ENCODE results near the gene KCNK16.

KCNK16 gene

DNA sequence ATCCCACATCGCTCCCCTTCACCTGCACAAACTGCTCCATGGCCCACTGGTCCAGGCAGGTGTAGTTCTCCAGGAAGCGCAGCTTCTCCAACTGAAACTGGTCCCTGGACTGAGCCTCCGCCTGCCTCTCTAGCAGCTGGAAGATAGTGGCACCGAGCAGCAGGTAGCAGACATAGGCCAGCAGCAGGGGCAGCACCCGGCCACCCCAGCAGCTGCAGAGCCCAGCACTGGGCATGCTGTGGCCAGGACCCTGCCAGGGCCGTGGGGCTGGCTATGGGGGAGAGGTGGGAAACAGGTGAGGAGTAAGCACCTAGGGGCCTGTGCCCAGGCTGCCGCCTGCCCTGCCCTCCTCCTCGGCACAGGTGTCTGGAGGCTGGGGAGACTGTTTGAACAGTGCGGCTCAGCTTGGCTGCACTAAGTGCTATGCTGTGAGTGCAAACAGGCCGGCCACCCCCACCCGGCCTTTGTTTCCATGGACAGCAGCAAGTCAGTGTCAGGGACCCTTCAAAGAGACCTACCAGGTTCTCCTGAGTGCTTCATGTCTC lies at the start of gene KCNK16:
Gene KCNK16 (minus strand): TSS at position 397 of the 545 bp plus-strand sequence. CDS start 162 bp downstream, at position 235.
- peaks cover 11% of the 10 kb centered on the region for H3K4me1 ChIP-seq (ENCODE audit: insufficient read depth, low read length, poor library complexity, severe bottlenecking)
- H3K27me3 ChIP-seq (ENCODE audit: insufficient read depth, low read length, poor library complexity, severe bottlenecking), result no peaks in the 10 kb centered on the region
- H3K79me2 ChIP-seq (ENCODE audit: insufficient read depth, low read length), result no peaks in the 10 kb centered on the region
- H4K20me1 ChIP-seq (ENCODE audit: insufficient read depth, low read length, poor library complexity, severe bottlenecking), result no peaks in the 10 kb centered on the region
- H3K9me2 ChIP-seq (replicated peaks; ENCODE audit: low read depth, low read length), result no peaks in the 10 kb centered on the region
- H3K9ac ChIP-seq (ENCODE audit: low read depth, low read length, poor library complexity, severe bottlenecking), result no peak within 1 kb of the TSS
- no peak within 1 kb of the TSS for H3K4me3 ChIP-seq (ENCODE audit: low read length, poor library complexity, severe bottlenecking)
- H2AFZ ChIP-seq (ENCODE audit: low read length), result no peak within 1 kb of the TSS
- H3K9me3 ChIP-seq (ENCODE audit: insufficient read depth, low read depth, low read length), result no peaks in the 10 kb centered on the region
- H3K4me2 ChIP-seq (ENCODE audit: low read depth, low read length, poor library complexity, severe bottlenecking), result no peak within 1 kb of the TSS
- H3F3A ChIP-seq (ENCODE audit: low read depth), result no peaks in the 10 kb centered on the region
- no peaks in the 10 kb centered on the region for H3K36me3 ChIP-seq (ENCODE audit: insufficient read depth, low read length)
- no peak for TF ChIP-seq EZH2phosphoT487 (IDR thresholded peaks at IDR 0.05; ENCODE audit: borderline replicate concordance)
- TF ChIP-seq, protein P1, sequence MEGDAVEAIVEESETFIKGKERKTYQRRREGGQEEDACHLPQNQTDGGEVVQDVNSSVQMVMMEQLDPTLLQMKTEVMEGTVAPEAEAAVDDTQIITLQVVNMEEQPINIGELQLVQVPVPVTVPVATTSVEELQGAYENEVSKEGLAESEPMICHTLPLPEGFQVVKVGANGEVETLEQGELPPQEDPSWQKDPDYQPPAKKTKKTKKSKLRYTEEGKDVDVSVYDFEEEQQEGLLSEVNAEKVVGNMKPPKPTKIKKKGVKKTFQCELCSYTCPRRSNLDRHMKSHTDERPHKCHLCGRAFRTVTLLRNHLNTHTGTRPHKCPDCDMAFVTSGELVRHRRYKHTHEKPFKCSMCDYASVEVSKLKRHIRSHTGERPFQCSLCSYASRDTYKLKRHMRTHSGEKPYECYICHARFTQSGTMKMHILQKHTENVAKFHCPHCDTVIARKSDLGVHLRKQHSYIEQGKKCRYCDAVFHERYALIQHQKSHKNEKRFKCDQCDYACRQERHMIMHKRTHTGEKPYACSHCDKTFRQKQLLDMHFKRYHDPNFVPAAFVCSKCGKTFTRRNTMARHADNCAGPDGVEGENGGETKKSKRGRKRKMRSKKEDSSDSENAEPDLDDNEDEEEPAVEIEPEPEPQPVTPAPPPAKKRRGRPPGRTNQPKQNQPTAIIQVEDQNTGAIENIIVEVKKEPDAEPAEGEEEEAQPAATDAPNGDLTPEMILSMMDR (conservative IDR thresholded peaks at IDR 0.05; ENCODE audit: low read length), result no peak

DNA sequence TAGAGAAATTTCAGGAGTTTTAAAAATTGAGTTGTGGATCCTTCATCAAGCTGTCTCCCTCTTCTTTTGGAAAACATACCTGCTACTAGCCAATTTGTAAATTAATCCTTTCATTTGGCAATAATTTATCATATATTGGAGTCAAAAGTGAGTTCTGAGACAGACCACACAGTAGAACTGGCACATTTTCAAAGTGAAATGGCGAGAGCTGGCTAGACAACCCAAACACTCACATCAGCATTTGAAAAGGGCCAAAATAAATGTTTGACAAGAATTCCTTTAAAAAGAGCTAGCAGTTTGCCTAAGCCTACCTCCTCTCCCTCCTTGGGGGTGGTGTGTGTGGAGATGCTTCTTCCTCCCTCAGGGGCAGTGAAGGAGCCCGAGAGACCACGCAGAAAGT lies 47.9 kb upstream of the KCNK16 start:
- Histone ChIP-seq H3K4me1 (ENCODE audit: insufficient read depth, low read length, poor library complexity, severe bottlenecking) (no peaks in the 10 kb centered on the region), H3F3A (ENCODE audit: low read depth) (no peaks in the 10 kb centered on the region), H4K20me1 (ENCODE audit: insufficient read depth, low read length, poor library complexity, severe bottlenecking) (no peaks in the 10 kb centered on the region), H3K4me3 (ENCODE audit: low read length, poor library complexity, severe bottlenecking) (no peak overlapping the region), H3K4me2 (ENCODE audit: low read depth, low read length, poor library complexity, severe bottlenecking) (no peak overlapping the region), H3K9ac (ENCODE audit: low read depth, low read length, poor library complexity, severe bottlenecking) (no peak overlapping the region), H2AFZ (ENCODE audit: low read length) (no peak overlapping the region), H3K79me2 (ENCODE audit: insufficient read depth, low read length) (no peaks in the 10 kb centered on the region), H3K9me2 (replicated peaks; ENCODE audit: low read depth, low read length) (no peaks in the 10 kb centered on the region), H3K36me3 (ENCODE audit: insufficient read depth, low read length) (no peaks in the 10 kb centered on the region), H3K27me3 (ENCODE audit: insufficient read depth, low read length, poor library complexity, severe bottlenecking) (no peaks in the 10 kb centered on the region), H3K9me3 (ENCODE audit: insufficient read depth, low read depth, low read length) (no peaks in the 10 kb centered on the region)
- no peak for TF ChIP-seq EZH2phosphoT487 (IDR thresholded peaks at IDR 0.05; ENCODE audit: borderline replicate concordance)
- TF ChIP-seq, protein P1 (conservative IDR thresholded peaks at IDR 0.05; ENCODE audit: low read length), result no peak

DNA sequence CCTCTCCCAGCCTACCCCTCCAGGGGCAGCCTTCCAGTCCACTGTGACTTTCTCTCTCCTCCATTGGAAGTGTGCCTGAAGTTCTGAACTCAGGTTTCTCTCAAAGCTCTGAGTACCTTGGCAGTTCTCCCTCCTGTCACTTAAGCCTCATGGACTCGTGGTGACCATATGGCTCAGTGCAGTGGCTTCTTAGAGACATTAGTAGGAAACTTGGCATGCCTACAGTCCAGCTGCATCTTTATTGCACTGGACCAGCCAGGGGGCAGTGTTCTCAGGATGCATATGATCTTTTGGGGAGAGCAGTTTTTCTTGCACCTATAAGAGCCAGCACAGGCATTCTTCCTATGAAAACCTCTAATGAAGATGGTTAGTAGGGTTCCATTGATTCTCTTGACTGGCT lies 47.5 kb upstream of the KCNK16 start:
- Histone ChIP-seq H3K9me3 (ENCODE audit: insufficient read depth, low read depth, low read length) (no peaks in the 10 kb centered on the region), H3K79me2 (ENCODE audit: insufficient read depth, low read length) (no peaks in the 10 kb centered on the region), H3K9ac (ENCODE audit: low read depth, low read length, poor library complexity, severe bottlenecking) (no peak overlapping the region), H3K4me2 (ENCODE audit: low read depth, low read length, poor library complexity, severe bottlenecking) (no peak overlapping the region), H3K9me2 (replicated peaks; ENCODE audit: low read depth, low read length) (no peaks in the 10 kb centered on the region), H3K4me1 (ENCODE audit: insufficient read depth, low read length, poor library complexity, severe bottlenecking) (no peaks in the 10 kb centered on the region), H3K27me3 (ENCODE audit: insufficient read depth, low read length, poor library complexity, severe bottlenecking) (no peaks in the 10 kb centered on the region), H3K36me3 (ENCODE audit: insufficient read depth, low read length) (no peaks in the 10 kb centered on the region), H3F3A (ENCODE audit: low read depth) (no peaks in the 10 kb centered on the region), H3K4me3 (ENCODE audit: low read length, poor library complexity, severe bottlenecking) (no peak overlapping the region), H2AFZ (ENCODE audit: low read length) (no peak overlapping the region), H4K20me1 (ENCODE audit: insufficient read depth, low read length, poor library complexity, severe bottlenecking) (no peaks in the 10 kb centered on the region)
- TF ChIP-seq EZH2phosphoT487 (IDR thresholded peaks at IDR 0.05; ENCODE audit: borderline replicate concordance), result no peak
- TF ChIP-seq, protein P1 (conservative IDR thresholded peaks at IDR 0.05; ENCODE audit: low read length), result peak; percentile 43

Measured in Loucy (cell line).